ENCODE measurements around the gene LARP1B.
"Not testable (repeated sequence)": the region's sequence is repeated elsewhere in the genome, so short reads cannot be mapped to it uniquely, and the experiment has no call there.

LARP1B gene

GRCh38 chr4:128228845-128229795 lies 168.0 kb downstream of the LARP1B start:
- peak; percentile 90 for DNase-seq

DNA sequence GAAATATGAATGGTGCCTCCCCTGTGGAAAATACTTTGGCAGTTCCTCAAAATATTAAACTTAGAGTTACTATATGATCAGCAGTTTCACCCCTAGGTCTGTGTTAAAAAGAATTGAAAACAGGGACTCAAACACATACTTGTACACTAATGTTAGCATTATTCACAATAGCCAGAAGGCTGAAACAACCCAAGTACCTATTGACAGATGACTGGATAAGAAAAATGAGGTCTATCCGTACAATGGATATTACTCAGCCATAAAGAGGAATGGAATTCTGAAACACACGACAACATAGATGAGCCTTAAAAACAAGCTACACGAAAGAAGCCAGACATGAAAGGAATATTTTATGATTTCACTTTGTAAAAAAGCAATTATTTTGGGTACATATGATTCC lies 171.6 kb downstream of the LARP1B start:
- no peak for DNase-seq

- DNase-seq: no peak
Measured at GRCh38 chr4:128234836-128235235, 173.7 kb downstream of the LARP1B start.

DNA sequence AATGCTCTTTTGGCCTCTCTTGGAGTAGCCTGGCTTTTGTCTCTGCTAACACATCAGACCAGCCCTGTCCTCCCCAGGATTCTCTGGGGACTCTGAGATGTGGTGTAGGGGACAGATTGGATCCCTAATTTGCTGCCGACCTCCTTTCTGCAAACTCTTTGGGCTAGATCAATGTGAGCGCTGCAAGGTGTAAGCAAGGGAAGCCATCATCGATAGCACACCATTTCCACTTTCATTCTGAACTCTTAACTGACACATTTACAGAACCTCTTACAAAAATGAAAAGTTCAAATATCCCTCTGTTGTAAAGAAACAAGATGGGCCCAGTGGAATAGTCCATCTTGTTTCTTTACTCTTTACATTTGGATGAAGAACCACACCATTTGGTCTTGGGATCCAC lies 179.9 kb downstream of the LARP1B start:
- DNase-seq: no peak

- DNase-seq: peak; percentile 45
Measured at GRCh38 chr4:128241425-128241913, 180.4 kb downstream of the LARP1B start.

DNA sequence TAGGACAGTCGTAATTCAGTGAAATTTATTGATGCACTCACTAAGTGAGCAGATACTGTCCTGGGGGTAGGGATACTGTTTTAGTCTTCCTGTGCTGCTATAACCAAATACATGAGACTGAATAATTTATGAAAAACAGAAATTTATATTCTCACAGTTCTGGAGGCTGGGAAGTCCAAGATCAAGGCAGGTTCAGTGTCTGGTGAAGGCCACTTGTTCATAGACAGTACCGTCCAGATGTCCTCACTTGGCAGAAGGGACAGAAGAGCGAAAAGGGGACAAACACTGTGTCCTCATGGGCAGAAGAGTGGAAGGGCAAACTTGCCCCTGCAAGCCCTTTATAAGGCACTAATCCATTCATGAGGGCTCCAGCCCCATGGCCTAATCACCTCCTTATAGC lies 180.9 kb downstream of the LARP1B start:
- no peak for DNase-seq

DNA sequence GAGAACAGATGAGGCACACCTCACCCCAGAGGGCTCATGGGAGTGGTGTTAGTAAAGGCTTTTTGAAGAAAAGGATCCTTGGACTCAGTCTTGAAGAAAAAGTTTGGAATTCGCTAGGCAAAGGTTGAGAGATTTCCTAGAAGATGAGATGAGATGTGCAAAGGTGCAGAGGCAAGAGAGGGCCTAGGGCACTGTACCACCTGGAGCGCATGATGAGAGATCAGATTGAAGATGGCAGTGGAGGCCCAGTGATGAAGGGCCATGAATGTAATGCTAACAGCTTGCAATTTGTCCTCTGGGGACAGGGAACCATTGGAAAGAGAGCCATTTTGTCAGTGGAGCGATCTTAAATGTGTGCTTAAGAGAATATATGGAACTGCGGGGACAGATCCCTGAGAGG lies 181.5 kb downstream of the LARP1B start:
- no peak for DNase-seq

DNA sequence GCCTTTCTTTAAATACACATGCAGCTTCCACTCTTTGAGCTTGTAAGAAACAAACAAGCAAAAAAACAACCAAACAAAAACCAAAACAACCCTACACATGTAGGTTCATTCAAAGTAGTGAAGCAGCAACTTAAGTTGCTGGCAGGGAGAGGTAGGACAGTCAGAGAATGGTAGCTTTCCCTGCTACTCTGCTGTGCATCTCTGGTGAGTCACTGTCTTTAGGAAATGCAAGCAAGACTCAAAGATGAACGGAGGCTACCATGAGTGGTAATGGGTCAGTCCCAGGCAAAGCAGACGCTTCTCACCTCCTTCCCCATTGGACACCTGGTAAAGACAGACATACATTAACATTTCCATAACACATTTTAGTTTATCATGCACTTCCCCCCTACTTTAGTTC lies 183.3 kb downstream of the LARP1B start:
- DNase-seq: no peak

- DNase-seq: not testable (repeated sequence)
Measured at GRCh38 chr4:128245391-128245790, 184.3 kb downstream of the LARP1B start.

GRCh38 chr4:128247906-128248305 lies 186.8 kb downstream of the LARP1B start:
- no peak for DNase-seq

GRCh38 chr4:128249787-128250668 lies 188.9 kb downstream of the LARP1B start:
- no peak for DNase-seq

GRCh38 chr4:128255906-128256305 lies 194.8 kb downstream of the LARP1B start:
- no peak for DNase-seq

- DNase-seq: no peak
Measured at GRCh38 chr4:128256539-128256938, 195.4 kb downstream of the LARP1B start.

GRCh38 chr4:128258166-128258565 lies 197.1 kb downstream of the LARP1B start:
- not testable (repeated sequence) for DNase-seq

- not testable (repeated sequence) for DNase-seq
Measured at GRCh38 chr4:128259889-128260288, 198.8 kb downstream of the LARP1B start.

Data from eye (tissue), 1 donor.